Measurements from ENCODE around the gene MAN1A2. TPM values are rescaled to one million over a fixed set of nuclear protein-coding genes. Genes with fewer than 3 reads are reported as not detected.

MAN1A2 gene
- total RNA-seq, 1 donor from 2014 or later, result 50.0 TPM

- DNase-seq (ENCODE audit: low spot score) (no peak), ATAC-seq (no peak)
- intact Hi-C loops (cut with DNase I), result no loop called here
Observed at GRCh38 chr1:117388328-117388727, 21.1 kb downstream of the MAN1A2 start.

- ATAC-seq, result no peak
- intact Hi-C loops (cut with DNase I), result no loop called here
- DNase-seq (ENCODE audit: low spot score), result no peak
Observed at GRCh38 chr1:117389284-117389683, 22.0 kb downstream of the MAN1A2 start.

- intact Hi-C loops (cut with DNase I), result no loop called here
- DNase-seq (ENCODE audit: low spot score) (no peak), ATAC-seq (no peak)
Observed at GRCh38 chr1:117389779-117390178, 22.5 kb downstream of the MAN1A2 start.

- no peak for ATAC-seq
- intact Hi-C loops (cut with DNase I), result no loop called here
- no peak for DNase-seq (ENCODE audit: low spot score)
Observed at GRCh38 chr1:117392771-117393170, 25.5 kb downstream of the MAN1A2 start.

- ATAC-seq (no peak), DNase-seq (ENCODE audit: low spot score) (no peak)
- intact Hi-C loops (cut with DNase I), result no loop called here
Observed at GRCh38 chr1:117396074-117396473, 28.8 kb downstream of the MAN1A2 start.

GRCh38 chr1:117396636-117397035 lies 29.4 kb downstream of the MAN1A2 start:
- intact Hi-C loops (cut with DNase I), result no loop called here
- ATAC-seq (no peak), DNase-seq (ENCODE audit: low spot score) (no peak)

- ATAC-seq, result no peak
- intact Hi-C loops (cut with DNase I), result no loop called here
- no peak for DNase-seq (ENCODE audit: low spot score)
Observed at GRCh38 chr1:117398957-117399356, 31.7 kb downstream of the MAN1A2 start.

GRCh38 chr1:117401761-117402160 lies 34.5 kb downstream of the MAN1A2 start:
- intact Hi-C loops (cut with DNase I), result no loop called here
- DNase-seq (ENCODE audit: low spot score), result no peak
- no peak for ATAC-seq

- no peak for ATAC-seq
- intact Hi-C loops (cut with DNase I), result no loop called here
Observed at GRCh38 chr1:117403597-117403996, 36.3 kb downstream of the MAN1A2 start.

GRCh38 chr1:117405042-117405441 lies 37.8 kb downstream of the MAN1A2 start:
- DNase-seq (ENCODE audit: low spot score) (no peak), ATAC-seq (no peak)
- intact Hi-C loops (cut with DNase I), result no loop called here

More at GRCh38 chr1:117403597-117403996, 36.3 kb downstream of the MAN1A2 start:
- no peak for DNase-seq (ENCODE audit: low spot score)

- intact Hi-C loops (cut with DNase I), result no loop called here
- ATAC-seq (no peak), DNase-seq (ENCODE audit: low spot score) (no peak)
Observed at GRCh38 chr1:117412472-117412871, 45.2 kb downstream of the MAN1A2 start.

GRCh38 chr1:117413412-117413811 lies 46.2 kb downstream of the MAN1A2 start:
- intact Hi-C loops (cut with DNase I), result no loop called here
- no peak for DNase-seq (ENCODE audit: low spot score)
- ATAC-seq, result no peak

- ATAC-seq, result no peak
- intact Hi-C loops (cut with DNase I), result no loop called here
- no peak for DNase-seq (ENCODE audit: low spot score)
Observed at GRCh38 chr1:117414943-117415342, 47.7 kb downstream of the MAN1A2 start.

GRCh38 chr1:117416004-117416403 lies 48.8 kb downstream of the MAN1A2 start:
- DNase-seq (ENCODE audit: low spot score) (no peak), ATAC-seq (no peak)
- intact Hi-C loops (cut with DNase I), result no loop called here

GRCh38 chr1:117416546-117417125 lies 49.4 kb downstream of the MAN1A2 start:
- DNase-seq (ENCODE audit: low spot score) (no peak), ATAC-seq (no peak)
- intact Hi-C loops (cut with DNase I), result no loop called here

- intact Hi-C loops (cut with DNase I), result no loop called here
- DNase-seq (ENCODE audit: low spot score) (no peak), ATAC-seq (no peak)
Observed at GRCh38 chr1:117425050-117425734, 57.9 kb downstream of the MAN1A2 start.

GRCh38 chr1:117427297-117427696 lies 60.0 kb downstream of the MAN1A2 start:
- ATAC-seq, result no peak
- DNase-seq (ENCODE audit: low spot score), result no peak

GRCh38 chr1:117433943-117434342 lies 66.7 kb downstream of the MAN1A2 start:
- intact Hi-C loops (cut with DNase I), result no loop called here
- no peak for ATAC-seq
- no peak for DNase-seq (ENCODE audit: low spot score)

More at GRCh38 chr1:117427297-117427696, 60.0 kb downstream of the MAN1A2 start:
- intact Hi-C loops (cut with DNase I), result no loop called here

GRCh38 chr1:117436513-117436912 lies 69.3 kb downstream of the MAN1A2 start:
- no peak for ATAC-seq
- intact Hi-C loops (cut with DNase I), result no loop called here

GRCh38 chr1:117447661-117448060 lies 80.4 kb downstream of the MAN1A2 start:
- DNase-seq (ENCODE audit: low spot score), result no peak
- no peak for ATAC-seq
- intact Hi-C loops (cut with DNase I), result no loop called here

More at GRCh38 chr1:117436513-117436912, 69.3 kb downstream of the MAN1A2 start:
- no peak for DNase-seq (ENCODE audit: low spot score)

- ATAC-seq, result no peak
- intact Hi-C loops (cut with DNase I), result no loop called here
- DNase-seq (ENCODE audit: low spot score), result no peak
Observed at GRCh38 chr1:117452216-117452615, 85.0 kb downstream of the MAN1A2 start.
